Measurements from ENCODE around the gene F12.
A peak's percentile ranks its signal among the peaks of the same experiment; 100 is the strongest.

The F12 gene

GRCh38 chr5:177428574-177429217, 19.3 kb upstream of the F12 start:
- H2AFZ ChIP-seq (ENCODE audit: low read depth), result no peak overlapping the region
- H3K4me2 ChIP-seq, result no peak overlapping the region; the same call in 1 of the 2 replicates
- H3K27ac ChIP-seq, result no peak overlapping the region
- peaks cover 64% of the 10 kb centered on the region for H3K4me1 ChIP-seq (ENCODE audit: low read depth, poor library complexity, severe bottlenecking)
- no peaks in the 10 kb centered on the region for H3K27me3 ChIP-seq (ENCODE audit: insufficient read depth, low read depth)
- H3K79me2 ChIP-seq (ENCODE audit: insufficient read depth, low read depth), result no peaks in the 10 kb centered on the region
- TF ChIP-seq, protein P1, sequence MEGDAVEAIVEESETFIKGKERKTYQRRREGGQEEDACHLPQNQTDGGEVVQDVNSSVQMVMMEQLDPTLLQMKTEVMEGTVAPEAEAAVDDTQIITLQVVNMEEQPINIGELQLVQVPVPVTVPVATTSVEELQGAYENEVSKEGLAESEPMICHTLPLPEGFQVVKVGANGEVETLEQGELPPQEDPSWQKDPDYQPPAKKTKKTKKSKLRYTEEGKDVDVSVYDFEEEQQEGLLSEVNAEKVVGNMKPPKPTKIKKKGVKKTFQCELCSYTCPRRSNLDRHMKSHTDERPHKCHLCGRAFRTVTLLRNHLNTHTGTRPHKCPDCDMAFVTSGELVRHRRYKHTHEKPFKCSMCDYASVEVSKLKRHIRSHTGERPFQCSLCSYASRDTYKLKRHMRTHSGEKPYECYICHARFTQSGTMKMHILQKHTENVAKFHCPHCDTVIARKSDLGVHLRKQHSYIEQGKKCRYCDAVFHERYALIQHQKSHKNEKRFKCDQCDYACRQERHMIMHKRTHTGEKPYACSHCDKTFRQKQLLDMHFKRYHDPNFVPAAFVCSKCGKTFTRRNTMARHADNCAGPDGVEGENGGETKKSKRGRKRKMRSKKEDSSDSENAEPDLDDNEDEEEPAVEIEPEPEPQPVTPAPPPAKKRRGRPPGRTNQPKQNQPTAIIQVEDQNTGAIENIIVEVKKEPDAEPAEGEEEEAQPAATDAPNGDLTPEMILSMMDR (conservative IDR thresholded peaks at IDR 0.05; ENCODE audit: low read depth, low read length), result no peak
- H3K9ac ChIP-seq, result no peak overlapping the region
- no peak overlapping the region for H3K4me3 ChIP-seq (IDR thresholded peaks at IDR 0.05; ENCODE audit: insufficient read depth, low read depth, low read length)
- H4K20me1 ChIP-seq (ENCODE audit: insufficient read depth), result no peaks in the 10 kb centered on the region
- no peaks in the 10 kb centered on the region for H3K36me3 ChIP-seq (ENCODE audit: insufficient read depth)

DNA sequence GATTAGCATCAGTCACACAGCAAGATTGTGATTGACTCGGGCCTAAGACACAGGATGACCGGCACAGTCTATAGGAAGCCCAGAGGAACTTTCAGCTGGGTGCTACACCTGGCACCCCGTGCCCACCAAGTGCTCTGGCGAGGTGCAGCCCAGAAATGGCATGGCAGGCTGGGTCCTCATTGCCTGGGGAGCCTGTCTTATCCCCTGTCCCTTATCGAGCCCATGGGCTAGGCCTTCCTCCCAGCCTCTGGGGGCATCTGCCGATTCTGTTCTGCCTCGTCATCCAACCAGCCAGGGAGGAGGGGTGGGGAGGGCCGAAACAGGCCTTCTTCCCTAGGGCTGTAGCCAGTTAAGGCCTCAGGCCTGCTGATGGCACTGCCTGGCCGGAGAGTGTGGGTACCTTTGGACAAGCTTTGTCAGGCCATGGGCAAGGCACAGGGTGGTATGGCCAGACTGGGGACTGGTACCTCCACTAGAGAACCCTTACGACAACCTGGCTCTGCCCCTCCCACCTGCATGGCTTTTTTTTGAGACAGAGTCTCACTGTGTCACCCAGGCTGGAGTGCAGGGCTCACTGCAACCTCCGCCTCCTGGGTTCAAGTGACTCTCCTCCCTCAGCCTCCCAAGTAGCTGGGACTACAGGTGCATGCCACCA, 18.7 kb upstream of the F12 start:
- Histone ChIP-seq H2AFZ (ENCODE audit: low read depth) (no peak overlapping the region), H3K4me1 (ENCODE audit: low read depth, poor library complexity, severe bottlenecking) (peaks cover 64% of the 10 kb centered on the region), H3K4me3 (IDR thresholded peaks at IDR 0.05; ENCODE audit: insufficient read depth, low read depth, low read length) (no peak overlapping the region), H3K36me3 (ENCODE audit: insufficient read depth) (no peaks in the 10 kb centered on the region), H3K79me2 (ENCODE audit: insufficient read depth, low read depth) (no peaks in the 10 kb centered on the region), H4K20me1 (ENCODE audit: insufficient read depth) (no peaks in the 10 kb centered on the region), H3K4me2 (peak overlapping the region; percentile 91), H3K9ac (peak overlapping the region; percentile 68; the same call in 1 of the 2 replicates), H3K27ac (no peak overlapping the region), H3K27me3 (ENCODE audit: insufficient read depth, low read depth) (no peaks in the 10 kb centered on the region)
- TF ChIP-seq, protein P1 (conservative IDR thresholded peaks at IDR 0.05; ENCODE audit: low read depth, low read length), result no peak

DNA sequence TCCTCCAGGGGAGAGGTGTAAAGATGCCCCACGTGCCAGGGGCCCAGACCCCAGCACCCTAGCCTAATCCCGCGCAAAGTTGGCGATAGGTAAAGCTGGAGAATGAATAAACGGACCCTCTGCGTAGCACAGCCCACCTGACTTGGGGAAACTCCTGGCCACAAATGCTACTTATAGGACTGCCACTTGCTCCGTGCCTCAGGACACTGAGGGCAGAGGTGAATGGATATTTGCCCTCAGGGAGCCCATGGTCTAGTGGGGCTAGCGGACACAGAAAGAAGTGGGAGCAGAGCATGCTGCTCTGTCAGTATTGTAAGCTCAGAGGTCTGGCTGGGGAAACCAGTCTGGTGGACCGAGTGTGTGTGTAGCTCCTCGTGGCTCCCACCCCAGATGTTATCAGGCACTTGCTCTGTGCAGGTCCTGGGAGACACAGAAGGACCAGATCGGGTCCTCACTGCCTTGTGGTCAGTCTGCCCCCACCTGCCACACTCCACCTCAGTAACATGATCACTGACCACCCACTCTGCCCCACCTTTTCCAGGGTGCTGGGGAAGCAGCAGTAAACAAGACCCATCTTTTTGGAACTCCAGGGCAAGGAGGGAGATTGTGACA, 18.0 kb upstream of the F12 start:
- Histone ChIP-seq H4K20me1 (ENCODE audit: insufficient read depth) (no peaks in the 10 kb centered on the region), H3K79me2 (ENCODE audit: insufficient read depth, low read depth) (no peaks in the 10 kb centered on the region), H3K36me3 (ENCODE audit: insufficient read depth) (no peaks in the 10 kb centered on the region), H3K27ac (peak overlapping the region; percentile 56), H3K4me1 (ENCODE audit: low read depth, poor library complexity, severe bottlenecking) (peaks cover 57% of the 10 kb centered on the region), H2AFZ (ENCODE audit: low read depth) (no peak overlapping the region), H3K27me3 (ENCODE audit: insufficient read depth, low read depth) (no peaks in the 10 kb centered on the region), H3K4me2 (peak overlapping the region; percentile 91), H3K4me3 (IDR thresholded peaks at IDR 0.05; ENCODE audit: insufficient read depth, low read depth, low read length) (no peak overlapping the region), H3K9ac (peak overlapping the region; percentile 68; the same call in 1 of the 2 replicates)
- TF ChIP-seq, protein P1 (conservative IDR thresholded peaks at IDR 0.05; ENCODE audit: low read depth, low read length), result no peak

DNA sequence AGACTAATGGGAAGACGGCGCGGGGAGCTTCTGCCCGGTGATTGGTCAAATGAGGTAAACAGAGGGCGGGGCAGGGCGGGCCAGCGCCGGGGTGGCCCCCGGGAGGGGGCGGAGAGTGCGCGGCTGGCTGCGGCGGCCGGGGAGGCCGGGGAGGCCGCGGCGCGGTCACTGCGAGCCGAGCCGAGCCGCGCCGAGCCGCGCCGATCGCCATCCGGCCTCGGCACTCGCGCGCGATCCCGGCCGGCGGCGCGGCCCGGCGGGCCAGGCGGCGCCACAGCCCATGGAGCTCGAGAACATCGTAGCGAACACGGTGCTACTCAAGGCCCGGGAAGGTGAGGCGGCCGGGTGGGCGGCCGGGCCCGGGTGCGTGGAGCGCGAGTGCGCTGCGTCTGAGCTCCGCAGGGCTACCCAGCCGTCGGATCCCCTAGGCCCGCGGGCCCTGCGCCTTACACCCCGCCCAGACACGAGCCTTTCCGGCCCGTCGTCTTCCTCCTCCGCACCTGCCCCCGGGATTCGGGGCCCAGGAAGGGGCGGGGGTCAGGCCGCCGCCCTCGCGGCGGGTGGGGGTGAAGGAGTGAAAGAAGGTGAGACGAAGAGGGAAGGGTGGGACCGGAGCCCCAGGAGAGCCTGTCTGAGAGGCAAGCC, 17.3 kb upstream of the F12 start, which contains the start of gene GRK6:
GRK6 (plus strand) TSS at position 111 of the 645 bp plus-strand sequence; CDS start at position 281, 170 bp downstream.
- peak within 1 kb of the TSS; percentile 71 for H2AFZ ChIP-seq (ENCODE audit: low read depth)
- peak within 1 kb of the TSS; percentile 68; the same call in 1 of the 2 replicates for H3K9ac ChIP-seq
- TF ChIP-seq, protein P1 (conservative IDR thresholded peaks at IDR 0.05; ENCODE audit: low read depth, low read length), result no peak

More for the DNA sequence above, 17.3 kb upstream of the F12 start, which contains the start of gene GRK6:
- Histone ChIP-seq H3K4me1 (ENCODE audit: low read depth, poor library complexity, severe bottlenecking) (peaks cover 51% of the 10 kb centered on the region), H3K27me3 (ENCODE audit: insufficient read depth, low read depth) (no peaks in the 10 kb centered on the region), H4K20me1 (ENCODE audit: insufficient read depth) (no peaks in the 10 kb centered on the region), H3K27ac (peak within 1 kb of the TSS; percentile 56), H3K4me3 (IDR thresholded peaks at IDR 0.05; ENCODE audit: insufficient read depth, low read depth, low read length) (no peak within 1 kb of the TSS), H3K79me2 (ENCODE audit: insufficient read depth, low read depth) (no peaks in the 10 kb centered on the region), H3K4me2 (peak within 1 kb of the TSS; percentile 91), H3K36me3 (ENCODE audit: insufficient read depth) (no peaks in the 10 kb centered on the region)

Measured in KMS-11 (cell line).